Heart left ventricle (tissue), 16 donors: Measurements from ENCODE around the gene HOXA1. TPM values are rescaled to one million over a fixed set of nuclear protein-coding genes. Genes with fewer than 3 reads are reported as not detected.

Experiments
- ATAC-seq, 4 donors: fragments of 200-7000 bp; cut with Tn5 transposase; one replicate each; pipeline ENCODE4 v1.9.1; 2020 to 2022; ENCODE audit warnings: moderate library complexity in 4 of 4, mild to moderate bottlenecking in 3 of 4, moderate number of reproducible peaks in 1 of 4
- DNase-seq, 5 donors: peaks; one replicate each; pipeline ENCODE4 v3.0.0-alpha.2; 2020
- H3K27ac ChIP-seq, 12 donors: fragments of 200-600 bp; sonication (generic) in 4 of 12; one replicate each; pipeline versions ENCODE4 v1.5.0 to v1.8.0; 2016 to 2022; ENCODE audit warnings: mild to moderate bottlenecking in 2 of 12
- H3K27me3 ChIP-seq, 9 donors: fragments of 200-600 bp; sonication (generic) in 2 of 9; one replicate each; pipeline versions ENCODE4 v1.5.1 to v1.8.0; 2016 to 2022; ENCODE audit warnings: mild to moderate bottlenecking in 3 of 9
- H3K36me3 ChIP-seq, 9 donors: fragments of 200-600 bp; sonication (generic) in 2 of 9; one replicate each; pipeline versions ENCODE4 v1.5.0 to v1.8.0; 2018 to 2022; ENCODE audit warnings: mild to moderate bottlenecking in 2 of 9
- H3K4me1 ChIP-seq, 12 donors: fragments of 200-600 bp; sonication (generic) in 4 of 12; one replicate each; pipeline versions ENCODE4 v1.5.0 to v1.8.0; 2016 to 2022; ENCODE audit warnings: mild to moderate bottlenecking in 3 of 12
- H3K4me3 ChIP-seq, 12 donors: fragments of 200-600 bp; sonication (generic) in 4 of 12; one replicate each; pipeline versions ENCODE4 v1.5.0 to v1.8.0; 2017 to 2022; ENCODE audit warnings: mild to moderate bottlenecking in 9 of 12, moderate library complexity in 4 of 12
- H3K9me3 ChIP-seq, 12 donors: fragments of 200-600 bp; sonication (generic) in 4 of 12; one replicate each; pipeline versions ENCODE4 v1.5.0 to v1.8.0; 2016 to 2022; ENCODE audit warnings: mild to moderate bottlenecking in 1 of 12
- POLR2A ChIP-seq, 2 donors: fragments of 450-650 bp; IDR thresholded peaks; one replicate each; pipeline ENCODE4 v1.6.1; 2017; ENCODE audit warnings: antibody characterized with exemption in 2 of 2, mild to moderate bottlenecking in 2 of 2, moderate library complexity in 2 of 2
- WGBS, 4 donors: extraction: QIAGEN DNeasy Blood & Tissue Kit in 2 of 4; methylation state at CpG; one replicate each; pipeline versions ENCODE4 v1.1.5 to v1.1.7; 2013 to 2018; 5-methylcytosine and 5-hydroxymethylcytosine counted together
- intact Hi-C, 10 donors: fragments of 100-400 bp; cut with DNase I; formaldehyde crosslinking; loops; one replicate each; pipeline versions ENCODE4 v1.11.1 to v1.14.2; 2022
- polyA plus RNA-seq, 2 donors: library from polyadenylated mRNA; stranded (reverse); fragments of 200-250 nt; gene quantifications; one replicate each; pipeline ENCODE4 v1.2.3, GENCODE V29; 2013
- total RNA-seq, 9 donors: library from RNA; depleted of rRNA in 2 of 9; stranded (reverse); fragments of >200 nt in 2 of 9; fragmentation: NEBNext Ultra II Directional in 3 of 9; extraction: Animal tissue kit (Norgen Biotek cat#: 25700) in 3 of 9; gene quantifications; one replicate each; pipeline versions ENCODE4 v1.1.0 to v1.2.4, GENCODE V29; 2016 to 2023
- TF ChIP-seq, protein P1 (sequence below), 12 donors: fragments of 200-600 bp; sonication (generic) in 4 of 12; IDR thresholded peaks; one replicate each; pipeline versions ENCODE4 v1.5.0 to v1.8.0; 2018 to 2022; ENCODE audit warnings: antibody characterized with exemption in 12 of 12, mild to moderate bottlenecking in 5 of 12
- donor health status: ischemic (EF 13 %, LVEDD 7.1; RV severe dilation, severe dysfunction).
- donor health status: healthy with polysubstance abuse.
- donor health status: DM: no; HTN: yes; CAD: no.
- donor health status: DM: no; HTN: no; CAD: no.
- donor health status: ischemic (EF 25% LVEDD 6.9; RV normal size, moderate dysfunction).
- donor health status: ischemic (EF 25% LVEDD 5.7; RV mildly dilated, moderate dysfunction).
- donor health status: healthy.
- donor health status: DM: yes; HTN: yes; CAD: no.
- donor health status: ischemic (EF 35%, LVEDD 5.7; RV mildly dilated, moderate dysfunction).
- donor health status: nonischemic (EF 11% LVEDD 7.7; RV severe dilation, severe dysfunction).
- donor health status: DM: yes; HTN: yes; CAD: no.
- donor health status: PGD.
- donor health status: ischemic (EF 29% LVEDD 5.4; RV normal size, mild dysfunction).
- donor health status: nonischemic (EF 23%, LVEDD 6.1; RV moderate dilation, normal function).

Gene HOXA1
- total and polyA plus RNA-seq, 11 donors = 0.07 to 0.66 (median 0.36) TPM; not detected in 7

DNA sequence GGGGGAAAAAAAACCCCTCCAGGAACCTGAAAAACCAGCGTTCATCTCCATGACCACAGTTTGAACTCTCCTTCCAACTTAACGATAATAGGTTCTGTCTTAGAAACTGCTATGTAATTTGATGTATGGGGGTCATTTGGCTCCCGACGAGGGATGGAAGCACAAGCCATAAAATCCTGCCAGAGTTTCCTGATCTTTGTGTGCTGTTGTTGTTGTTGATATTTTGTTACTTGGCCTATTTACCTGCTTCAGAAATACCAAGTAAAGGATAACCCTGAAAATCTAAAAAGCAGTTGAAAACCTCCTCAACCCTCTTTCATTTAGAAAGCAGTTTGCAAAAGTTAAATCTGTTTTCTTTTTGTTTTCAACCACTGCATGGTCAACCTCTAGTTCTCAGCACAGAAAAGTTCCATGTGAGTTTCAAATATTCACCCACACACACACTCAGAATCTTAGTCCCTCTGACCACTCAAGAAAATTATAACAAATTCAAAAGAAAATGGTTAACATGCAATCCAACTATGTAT lies 16.0 kb upstream of the HOXA1 start:
- Histone ChIP-seq H3K9me3 (no peaks in the 10 kb centered on the region), H3K27me3 (peaks cover 60 to 99% (median 89%) of the 10 kb centered on the region in 9 donors), H3K36me3 (no peaks in the 10 kb centered on the region), H3K27ac (peak overlapping the region in 4 of 12 donors; percentile 20 to 93 (median 46)), H3K4me3 (no peak overlapping the region), H3K4me1 (peaks cover 0 to 41% (median 5%) of the 10 kb centered on the region in 12 donors)
- TF ChIP-seq, protein P1, sequence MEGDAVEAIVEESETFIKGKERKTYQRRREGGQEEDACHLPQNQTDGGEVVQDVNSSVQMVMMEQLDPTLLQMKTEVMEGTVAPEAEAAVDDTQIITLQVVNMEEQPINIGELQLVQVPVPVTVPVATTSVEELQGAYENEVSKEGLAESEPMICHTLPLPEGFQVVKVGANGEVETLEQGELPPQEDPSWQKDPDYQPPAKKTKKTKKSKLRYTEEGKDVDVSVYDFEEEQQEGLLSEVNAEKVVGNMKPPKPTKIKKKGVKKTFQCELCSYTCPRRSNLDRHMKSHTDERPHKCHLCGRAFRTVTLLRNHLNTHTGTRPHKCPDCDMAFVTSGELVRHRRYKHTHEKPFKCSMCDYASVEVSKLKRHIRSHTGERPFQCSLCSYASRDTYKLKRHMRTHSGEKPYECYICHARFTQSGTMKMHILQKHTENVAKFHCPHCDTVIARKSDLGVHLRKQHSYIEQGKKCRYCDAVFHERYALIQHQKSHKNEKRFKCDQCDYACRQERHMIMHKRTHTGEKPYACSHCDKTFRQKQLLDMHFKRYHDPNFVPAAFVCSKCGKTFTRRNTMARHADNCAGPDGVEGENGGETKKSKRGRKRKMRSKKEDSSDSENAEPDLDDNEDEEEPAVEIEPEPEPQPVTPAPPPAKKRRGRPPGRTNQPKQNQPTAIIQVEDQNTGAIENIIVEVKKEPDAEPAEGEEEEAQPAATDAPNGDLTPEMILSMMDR (IDR thresholded peaks at IDR 0.05) = no peak
- TF ChIP-seq POLR2A (IDR thresholded peaks at IDR 0.05) = no peak
- WGBS, 4 donors = 11 to 14% (median 12%) methylated on average over 4 of the region's 4 CpGs
- intact Hi-C loops = no loop called here
- no peak for ATAC-seq
- no peak for DNase-seq

DNA sequence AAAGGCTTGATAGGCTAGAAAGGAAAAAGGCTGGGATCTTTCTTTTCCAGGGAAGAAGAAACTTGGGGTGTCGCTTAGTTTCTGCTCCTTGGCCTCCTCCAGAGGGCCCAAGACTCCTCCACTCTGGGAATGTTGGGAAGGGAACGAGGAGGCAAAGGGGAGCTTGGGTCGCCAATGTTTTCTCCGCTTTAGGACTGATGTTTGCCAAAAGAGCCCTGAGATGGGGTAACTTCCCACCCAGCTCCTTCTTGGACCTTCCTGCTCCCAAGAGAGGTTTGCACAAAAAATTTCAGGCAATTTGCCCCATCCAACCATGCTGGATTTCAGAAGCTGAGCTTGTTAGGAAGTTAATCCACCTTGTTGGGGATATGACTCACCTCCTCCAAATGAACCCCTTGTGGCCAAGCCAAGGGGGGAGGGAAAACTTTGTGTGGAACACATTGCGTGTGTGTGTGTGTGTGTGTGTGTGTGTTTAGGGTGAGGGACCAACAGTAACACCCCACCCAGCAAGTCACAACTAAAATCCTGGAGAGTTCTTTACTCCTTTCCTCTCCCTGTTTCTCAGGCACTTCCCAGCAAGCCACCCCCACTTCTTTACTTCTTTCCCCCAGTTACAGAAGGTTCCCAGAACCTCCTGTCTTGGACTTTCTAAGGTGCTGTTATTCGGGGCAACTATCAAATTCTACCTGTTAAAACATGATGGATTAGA lies 15.4 kb upstream of the HOXA1 start:
- Histone ChIP-seq H3K4me3 (no peak overlapping the region), H3K9me3 (no peaks in the 10 kb centered on the region), H3K36me3 (no peaks in the 10 kb centered on the region), H3K4me1 (peaks cover 0 to 47% (median 5%) of the 10 kb centered on the region in 12 donors), H3K27me3 (peaks cover 60 to 99% (median 89%) of the 10 kb centered on the region in 9 donors), H3K27ac (peak overlapping the region in 4 of 12 donors; percentile 20 to 93 (median 46))
- no peak for DNase-seq
- 18 to 31% (median 21%) methylated on average over 6 of the region's 6 CpGs for WGBS, 4 donors
- ATAC-seq = no peak
- TF ChIP-seq, protein P1 (IDR thresholded peaks at IDR 0.05) = no peak
- no peak for TF ChIP-seq POLR2A (IDR thresholded peaks at IDR 0.05)
- intact Hi-C loops = no loop called here

DNA sequence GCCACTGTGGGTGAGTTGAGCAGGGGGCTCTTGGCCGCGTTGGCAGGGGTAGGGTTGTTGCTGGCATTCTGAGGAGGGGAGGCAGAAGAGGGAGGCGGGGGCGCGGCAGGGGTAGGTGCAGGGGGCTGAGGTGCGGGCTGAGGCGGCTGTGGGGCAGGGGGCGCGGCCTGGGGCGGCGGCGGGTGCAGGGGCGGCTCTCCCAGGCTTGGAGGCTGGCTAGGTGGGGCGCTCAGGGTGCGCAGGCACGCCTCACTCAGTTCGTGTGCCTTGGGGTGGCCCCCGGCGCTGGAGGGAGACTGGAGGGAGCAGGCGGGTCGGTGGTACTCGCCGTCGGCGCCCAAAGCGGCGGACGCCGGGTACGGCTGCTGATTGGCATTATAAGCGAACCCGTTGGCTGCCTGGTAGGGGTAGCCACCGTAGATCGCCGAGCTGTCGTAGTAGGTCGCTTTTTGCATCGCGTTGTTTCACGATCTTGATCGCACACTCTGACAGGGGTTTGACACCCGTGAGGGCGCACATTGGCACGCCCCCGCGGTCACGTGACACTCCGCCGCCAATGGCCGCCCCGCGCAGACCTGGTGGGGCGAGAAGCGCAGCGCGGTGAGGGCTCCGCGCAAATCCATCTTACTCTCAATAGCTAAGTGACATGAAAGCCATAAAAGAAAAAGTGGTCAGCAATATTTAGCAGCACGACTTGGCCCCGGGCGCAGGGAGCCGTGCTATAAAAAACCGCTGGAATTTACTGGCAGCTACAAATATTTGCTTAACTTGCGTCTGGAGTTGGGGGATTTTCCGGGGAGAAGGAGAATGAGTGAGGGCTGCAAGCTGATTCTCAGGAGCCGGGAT lies 14.6 kb upstream of the HOXA1 start:
- no peak overlapping the region for H3K4me3 ChIP-seq
- ATAC-seq = no peak
- H3K27me3 ChIP-seq = peaks cover 63 to 99% (median 89%) of the 10 kb centered on the region in 9 donors
- no peak for DNase-seq
- WGBS, 4 donors = 17 to 36% (median 23%) methylated on average over 38 to 66 of the region's 66 CpGs
- peak overlapping the region in 3 of 12 donors; percentile 35 to 93 (median 58) for H3K27ac ChIP-seq
- H3K9me3 ChIP-seq = no peaks in the 10 kb centered on the region
- TF ChIP-seq, protein P1 (IDR thresholded peaks at IDR 0.05) = no peak
- TF ChIP-seq POLR2A (IDR thresholded peaks at IDR 0.05) = no peak
- peaks cover 0 to 44% (median 5%) of the 10 kb centered on the region in 12 donors for H3K4me1 ChIP-seq
- intact Hi-C loops = no loop called here
- H3K36me3 ChIP-seq = no peaks in the 10 kb centered on the region
